Activated CD8-positive, alpha-beta memory T cell treated with anti-CD3 and anti-CD28 coated beads, Interleukin-2, amount 50 U/mL, for 4 hours (primary cell): ENCODE data around the gene REPIN1.

ENCODE experiments used
- DNase-seq: peaks from one replicate; pipeline ENCODE4 v3.0.0-alpha.2; 2020

REPIN1 gene

GRCh38 chr7:150368096-150368883, at the start of gene REPIN1:
REPIN1 (plus strand) TSS chr7:150368822; CDS start chr7:150369712, 890 bp downstream.
- DNase-seq: peak; percentile 83

DNA sequence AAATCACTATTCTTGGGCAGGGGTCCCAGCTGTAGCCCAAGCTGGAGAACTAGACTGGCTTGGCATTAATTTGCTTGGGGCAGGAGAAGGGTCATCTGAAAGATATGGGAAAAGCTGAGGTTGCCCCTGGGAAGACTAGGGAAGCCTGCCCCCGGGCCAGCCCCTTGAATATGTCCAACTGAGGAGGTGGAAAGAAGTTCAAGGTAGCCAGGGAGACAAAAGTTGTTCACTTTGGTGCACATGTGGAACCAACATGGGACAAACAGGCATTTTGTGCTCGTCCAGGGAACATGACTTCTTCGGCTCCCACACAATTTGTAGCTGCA, 46.9 kb upstream of the REPIN1 start:
- no peak for DNase-seq

GRCh38 chr7:150322114-150322832, 46.3 kb upstream of the REPIN1 start:
- peak; percentile 53 for DNase-seq

GRCh38 chr7:150322833-150323681, 45.6 kb upstream of the REPIN1 start, which contains the start of the genes ACTR3C and LRRC61:
ACTR3C (minus strand) TSS chr7:150323545; CDS start chr7:150295296, 28,249 bp downstream.
LRRC61 (plus strand) TSS chr7:150323355; CDS start chr7:150336862, 13,507 bp downstream.
- DNase-seq: peak; percentile 67

DNA sequence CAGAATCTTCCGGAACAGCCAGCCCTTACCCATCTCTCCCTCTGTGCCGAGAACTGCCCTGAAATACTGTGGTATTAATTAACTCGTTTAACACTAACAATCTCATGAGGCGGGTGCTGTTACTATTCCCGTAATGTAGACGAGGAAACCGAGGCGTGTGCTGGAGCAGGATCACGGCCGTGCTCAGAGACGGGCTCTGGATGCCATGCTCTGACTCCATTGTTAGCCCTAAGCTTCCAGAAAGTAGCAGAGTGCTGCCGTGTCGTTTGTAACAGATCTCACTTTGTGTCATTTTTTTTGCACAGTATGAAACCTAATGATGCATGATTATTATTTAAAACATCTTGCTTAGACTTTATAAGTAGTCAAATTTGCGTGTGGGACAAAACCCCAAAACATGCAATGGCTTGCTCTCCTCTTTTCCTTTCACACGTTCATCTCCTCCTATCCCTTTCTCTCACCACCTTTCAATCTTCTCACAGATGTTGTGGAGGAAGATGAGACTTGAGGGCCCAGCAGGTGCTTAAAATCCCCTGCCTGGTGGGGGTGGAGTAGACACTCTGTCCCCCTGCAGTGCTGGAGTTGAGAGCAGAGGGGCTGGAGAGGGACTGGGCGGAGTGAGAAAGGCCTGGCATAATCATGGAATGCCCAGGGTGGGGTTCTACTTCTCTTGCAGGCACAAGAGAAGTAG, 44.8 kb upstream of the REPIN1 start:
- no peak for DNase-seq

GRCh38 chr7:150324373-150324961, 44.2 kb upstream of the REPIN1 start:
- no peak for DNase-seq

GRCh38 chr7:150325110-150325611, 43.5 kb upstream of the REPIN1 start:
- DNase-seq: no peak

DNA sequence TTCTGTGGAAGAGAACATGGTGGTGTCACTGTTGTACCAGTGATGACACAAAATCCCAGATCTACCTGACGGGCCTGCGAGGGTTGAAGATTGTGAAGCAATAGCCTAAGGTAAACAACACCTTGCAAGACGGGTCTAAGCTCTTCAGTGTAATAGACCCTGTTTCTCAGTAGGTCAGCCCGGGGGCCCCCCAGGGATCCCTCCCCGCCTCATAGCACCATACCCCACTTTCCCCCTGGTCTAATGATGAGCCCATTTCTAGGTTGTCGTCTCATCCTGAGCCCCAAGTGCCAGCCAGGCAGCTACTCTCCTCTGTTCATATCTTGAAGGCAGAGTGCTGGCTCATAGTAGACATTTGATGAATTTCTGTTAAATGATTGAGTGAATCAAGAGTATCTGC, 42.7 kb upstream of the REPIN1 start:
- DNase-seq: no peak

DNA sequence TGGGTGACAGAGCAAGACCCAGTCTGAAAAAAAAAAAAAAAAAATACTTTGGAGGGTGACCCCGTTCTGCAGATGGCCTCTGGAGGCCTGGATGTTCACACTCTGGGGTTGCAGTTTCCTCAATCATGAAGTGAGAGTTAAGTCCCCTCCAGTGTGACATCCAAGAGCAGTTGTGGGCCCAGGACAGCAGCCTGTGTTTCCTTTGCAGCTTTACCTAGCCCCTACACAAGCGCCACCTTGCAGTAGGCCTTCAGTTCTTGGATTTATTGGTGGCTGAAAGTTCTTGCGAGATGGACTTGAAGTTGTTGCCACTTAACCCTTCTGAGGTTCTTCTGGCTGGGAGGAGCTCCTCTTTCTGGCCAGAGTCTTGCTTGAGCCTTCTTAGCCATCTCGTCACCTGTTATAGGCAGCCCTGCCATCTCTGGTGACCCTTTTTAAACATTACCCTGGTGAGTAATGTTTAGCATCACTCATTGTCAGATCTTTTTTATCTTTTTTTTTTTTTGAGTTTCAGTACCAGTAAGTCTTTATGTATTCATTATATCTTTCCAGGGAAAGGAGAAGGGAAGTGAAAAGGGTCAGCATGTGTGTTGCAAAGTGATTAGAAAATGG, 41.9 kb upstream of the REPIN1 start:
- no peak for DNase-seq

- no peak for DNase-seq
These were observed 41.3 kb upstream of the REPIN1 start for GRCh38 chr7:150327308-150327707.

DNA sequence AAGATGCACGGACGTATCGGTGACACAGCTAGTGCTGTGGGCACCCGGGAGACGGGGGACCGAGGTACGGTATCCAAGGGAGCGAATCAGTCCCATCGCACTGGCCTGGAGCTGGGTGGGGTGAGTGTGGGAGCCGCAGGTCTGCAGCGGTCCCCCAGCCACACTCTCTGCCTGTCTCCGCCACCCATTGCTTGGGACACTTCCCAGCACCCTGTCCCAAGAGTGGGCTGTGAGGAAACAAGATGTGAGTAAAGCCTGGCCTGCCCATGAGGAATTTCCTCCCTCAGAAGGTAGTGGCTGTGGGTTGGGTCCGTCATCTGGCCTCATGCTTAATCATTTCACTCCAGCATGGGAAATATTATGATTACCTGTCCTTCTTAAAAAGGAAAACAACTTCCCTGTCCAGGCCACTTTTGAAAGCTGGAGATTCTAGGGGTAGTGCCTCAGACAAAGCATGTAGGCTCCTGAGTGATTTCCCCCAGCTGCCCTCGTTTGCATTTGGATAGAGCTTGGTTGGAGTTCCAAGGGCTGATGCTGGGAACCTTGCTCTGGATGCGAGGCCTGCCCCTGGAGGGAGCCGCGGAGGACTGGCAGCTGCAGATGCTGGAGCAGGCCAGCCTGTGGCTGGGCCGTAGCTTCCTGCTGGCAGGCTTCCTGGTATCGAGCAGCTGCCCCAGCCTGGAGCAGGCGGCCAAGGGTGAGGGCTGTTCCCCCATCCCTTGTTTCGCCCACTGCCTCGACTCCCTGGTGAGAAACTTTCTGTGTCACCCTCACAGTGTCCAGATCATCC, 39.1 kb upstream of the REPIN1 start:
- DNase-seq: no peak

DNA sequence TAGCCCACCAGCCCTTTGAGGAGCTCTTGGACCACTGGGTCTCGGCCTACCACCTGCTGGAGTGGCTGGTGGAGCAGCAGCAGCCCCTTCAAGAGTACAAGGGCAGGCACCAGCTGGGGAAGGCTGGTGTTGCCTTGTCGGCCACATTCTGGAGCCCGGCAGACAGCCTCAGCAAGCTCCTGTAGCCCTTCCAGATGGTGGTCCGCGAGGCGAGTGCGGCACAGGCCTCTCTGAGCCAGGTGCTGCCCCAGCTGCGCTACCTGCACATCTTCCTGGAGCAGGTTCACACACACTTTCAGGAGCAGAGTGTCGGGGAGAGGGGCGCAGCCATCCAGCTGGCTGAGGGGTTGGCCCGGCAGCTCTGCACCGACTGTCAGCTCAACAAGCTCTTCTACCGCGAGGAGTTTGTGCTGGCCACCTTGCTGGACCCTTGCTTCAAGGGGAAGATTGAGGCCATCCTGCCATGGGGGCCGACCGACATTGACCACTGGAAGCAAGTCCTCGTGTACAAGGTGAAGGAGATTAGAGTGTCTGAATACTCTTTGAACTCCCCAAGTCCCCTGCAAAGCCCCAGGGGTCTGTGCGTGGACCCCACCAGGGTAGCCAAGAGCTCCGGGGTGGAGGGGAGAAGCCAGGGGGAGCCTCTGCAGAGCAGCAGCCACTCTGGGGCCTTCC, 38.3 kb upstream of the REPIN1 start:
- DNase-seq: no peak

DNA sequence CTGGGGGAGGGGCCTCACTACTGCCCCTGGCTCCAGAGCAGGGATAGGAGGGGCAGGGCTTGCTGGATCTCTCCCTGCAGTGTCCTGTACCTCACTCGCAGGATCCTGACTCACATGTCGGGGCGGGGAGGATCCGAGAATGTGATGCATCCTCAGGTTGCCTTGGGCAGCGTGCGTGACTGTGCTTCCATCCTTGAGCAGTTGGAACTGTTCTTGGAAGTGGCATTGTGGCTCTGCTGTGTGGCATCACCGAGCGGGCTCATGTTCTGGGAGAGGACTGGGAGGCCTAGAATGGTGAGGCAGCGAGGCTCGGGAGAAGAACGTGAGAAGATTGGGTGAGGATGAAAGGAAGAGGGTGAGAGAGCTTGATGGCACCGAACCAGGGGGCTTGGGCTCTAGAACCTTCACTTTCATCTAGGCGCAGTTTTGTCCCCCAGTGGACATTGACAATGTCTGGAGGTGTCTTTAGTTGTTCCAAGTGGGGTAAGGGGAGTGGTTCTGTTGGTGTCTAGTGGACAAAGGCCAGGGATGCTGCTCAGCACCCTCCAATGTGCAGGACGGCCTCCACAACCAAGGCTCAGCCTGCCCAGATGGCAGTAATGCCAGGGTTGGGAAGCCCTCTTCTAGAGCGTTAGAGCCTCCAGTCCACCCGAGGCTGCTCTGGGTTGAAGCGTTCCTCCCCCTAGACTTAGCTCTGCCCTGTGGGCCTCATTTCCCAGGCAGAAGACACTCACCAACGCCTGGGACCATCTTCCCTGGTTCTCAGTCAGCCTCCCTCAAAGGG, 35.6 kb upstream of the REPIN1 start:
- DNase-seq: no peak

GRCh38 chr7:150333659-150334058, 35.0 kb upstream of the REPIN1 start:
- no peak for DNase-seq

GRCh38 chr7:150334108-150334507, 34.5 kb upstream of the REPIN1 start:
- no peak for DNase-seq

GRCh38 chr7:150335108-150335773, 33.4 kb upstream of the REPIN1 start:
- no peak for DNase-seq

DNA sequence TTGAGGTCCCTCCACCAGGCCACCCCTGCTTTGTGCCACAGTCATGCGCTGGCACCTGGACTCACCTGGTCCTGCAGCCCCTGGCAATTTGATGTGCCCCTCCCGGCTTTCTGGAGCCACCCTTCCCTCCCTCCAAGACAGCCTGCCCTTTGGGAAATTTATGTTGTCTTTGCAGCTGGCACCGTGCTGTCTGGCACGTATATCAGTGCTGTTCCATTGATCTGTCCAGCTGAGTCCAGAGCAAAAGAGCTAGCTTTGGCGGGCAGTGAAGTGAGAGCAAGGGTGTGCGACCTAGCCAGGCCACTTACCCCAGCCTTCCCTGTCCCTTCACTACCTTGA, 32.9 kb upstream of the REPIN1 start:
- no peak for DNase-seq

DNA sequence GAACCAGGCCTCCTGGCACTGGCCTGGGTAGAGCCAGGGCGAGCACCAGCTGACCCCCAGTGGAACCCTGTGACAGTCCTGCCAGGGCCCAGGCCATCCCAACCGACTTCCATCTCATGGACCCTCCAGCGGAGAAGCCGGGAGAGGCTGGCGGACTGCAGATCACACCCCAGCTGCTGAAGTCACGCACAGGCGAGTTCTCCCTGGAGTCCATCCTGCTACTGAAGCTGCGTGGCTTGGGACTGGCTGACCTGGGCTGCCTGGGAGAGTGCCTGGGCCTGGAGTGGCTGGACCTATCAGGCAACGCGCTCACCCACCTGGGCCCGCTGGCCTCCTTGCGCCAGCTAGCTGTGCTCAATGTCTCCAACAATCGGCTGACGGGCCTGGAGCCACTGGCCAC, 31.9 kb upstream of the REPIN1 start:
- no peak for DNase-seq

DNA sequence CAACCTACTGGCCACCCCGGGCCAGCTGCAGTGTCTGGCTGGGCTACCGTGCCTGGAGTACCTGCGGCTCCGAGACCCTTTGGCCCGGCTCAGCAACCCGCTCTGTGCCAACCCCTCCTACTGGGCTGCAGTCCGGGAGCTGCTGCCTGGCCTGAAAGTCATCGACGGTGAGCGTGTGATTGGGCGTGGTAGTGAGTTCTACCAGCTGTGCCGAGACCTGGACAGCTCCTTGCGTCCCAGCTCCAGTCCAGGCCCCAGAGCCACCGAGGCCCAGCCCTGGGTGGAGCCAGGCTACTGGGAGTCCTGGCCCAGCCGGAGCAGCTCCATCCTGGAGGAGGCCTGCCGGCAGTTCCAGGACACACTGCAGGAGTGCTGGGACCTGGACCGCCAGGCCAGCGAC, 31.4 kb upstream of the REPIN1 start:
- no peak for DNase-seq
